ENCODE measurements around the gene MACROD1. TPM values are rescaled to one million over a fixed set of nuclear protein-coding genes. Genes with fewer than 3 reads are reported as not detected.

Gene MACROD1
- total RNA-seq: 10 to 100 TPM; 29.2 to 64.6 (median 46.2) TPM

DNA sequence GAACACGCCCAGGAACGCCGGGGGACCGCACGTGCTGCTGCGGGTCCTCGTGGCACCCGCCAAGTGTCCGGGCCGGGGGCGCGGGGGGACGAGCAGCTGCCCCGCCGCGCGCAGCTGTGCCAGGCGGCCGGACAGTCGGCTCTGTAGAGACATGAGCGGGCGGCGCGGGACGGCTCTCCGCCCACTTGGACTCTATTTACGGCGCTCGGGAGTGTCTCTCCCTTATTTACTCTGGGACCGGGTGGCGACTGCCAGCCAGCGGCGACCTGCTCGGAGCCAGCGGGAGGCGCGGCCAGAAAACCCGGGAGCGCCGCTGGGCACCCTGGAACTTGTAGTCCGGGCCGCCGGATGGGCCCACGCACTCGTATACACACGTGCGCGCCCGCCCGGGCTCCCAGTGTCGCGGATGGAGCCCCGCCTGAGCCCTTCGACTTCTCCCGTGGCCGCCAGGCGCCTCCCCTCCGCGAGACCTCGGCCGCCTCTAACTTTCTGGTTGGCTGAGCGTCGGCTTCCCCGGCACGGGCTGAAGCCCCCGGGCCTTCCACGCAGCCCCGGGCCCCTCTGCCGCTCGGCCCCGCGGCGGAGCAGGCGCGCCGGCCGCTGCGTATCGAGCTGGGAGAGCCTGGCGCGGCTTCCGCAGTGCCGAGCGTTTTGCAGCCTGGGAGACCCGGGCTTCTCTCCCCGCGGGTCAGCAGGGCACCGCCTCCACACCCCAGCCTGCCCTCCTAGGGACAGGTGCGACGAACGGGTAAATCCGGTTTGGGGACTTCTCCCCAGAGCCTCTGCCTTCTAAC, at the start of gene MACROD1:
TSS of gene MACROD1 (minus strand) at position 272 of the 794 bp plus-strand sequence. CDS start at position 153, 119 bp downstream.
- TF ChIP-seq POLR2AphosphoS5 (IDR thresholded peaks at IDR 0.05) (peak in 1 of 3 donors; percentile 77), EP300 (IDR thresholded peaks at IDR 0.05) (no peak), POLR2A (IDR thresholded peaks at IDR 0.05) (no peak), CTCF (IDR thresholded peaks at IDR 0.05) (no peak)
- Histone ChIP-seq H3K9me3 (no peaks in the 10 kb centered on the region), H3K4me1 (peaks cover 30% of the 10 kb centered on the region), H3K36me3 (no peaks in the 10 kb centered on the region), H3K27ac (peak within 1 kb of the TSS; percentile 94), H3K4me3 (peak within 1 kb of the TSS; percentile 90), H3K27me3 (no peaks in the 10 kb centered on the region)
- DNase-seq (ENCODE audit: low spot score in 2 of 2): peak; percentile 91 to 94
- under 1% methylated on average over 22 of the region's 92 CpGs for WGBS

DNA sequence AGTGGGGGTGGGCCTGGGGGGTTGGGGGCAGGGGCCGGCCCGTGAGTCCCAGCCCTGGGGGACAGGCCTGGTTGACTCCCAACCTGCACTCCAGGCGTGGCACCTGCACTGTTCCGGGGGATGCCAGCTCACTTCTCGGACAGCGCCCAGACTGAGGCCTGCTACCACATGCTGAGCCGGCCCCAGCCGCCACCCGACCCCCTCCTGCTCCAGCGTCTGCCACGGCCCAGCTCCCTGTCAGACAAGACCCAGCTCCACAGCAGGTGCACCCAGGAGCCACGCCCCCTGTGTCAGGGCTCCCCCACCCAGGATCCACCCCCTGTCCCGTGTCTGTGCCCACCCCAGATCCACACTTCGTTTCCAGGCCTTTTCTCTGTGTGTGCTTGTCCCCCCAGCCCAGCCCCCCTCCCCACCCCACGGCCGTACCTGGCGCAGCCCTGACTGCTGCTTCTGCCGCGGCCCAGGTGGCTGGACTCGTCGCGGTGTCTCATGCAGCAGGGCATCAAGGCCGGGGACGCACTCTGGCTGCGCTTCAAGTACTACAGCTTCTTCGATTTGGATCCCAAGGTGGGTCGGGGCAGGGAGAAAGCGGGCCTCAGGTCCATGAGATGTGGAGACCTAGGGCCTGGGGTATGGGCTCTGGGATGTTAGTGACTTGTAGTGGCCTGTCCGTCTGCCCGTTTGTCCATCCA, 45.4 kb upstream of the MACROD1 start:
- no peak overlapping the region for H3K4me3 ChIP-seq
- H3K9me3 ChIP-seq: no peaks in the 10 kb centered on the region
- WGBS: 81% methylated on average over 26 of the region's 30 CpGs
- peaks cover 16% of the 10 kb centered on the region for H3K4me1 ChIP-seq
- no peaks in the 10 kb centered on the region for H3K27me3 ChIP-seq
- H3K36me3 ChIP-seq: peaks cover 7% of the 10 kb centered on the region
- no peak for DNase-seq (ENCODE audit: low spot score in 2 of 2)
- no peak overlapping the region for H3K27ac ChIP-seq
- TF ChIP-seq POLR2A (IDR thresholded peaks at IDR 0.05) (no peak), POLR2AphosphoS5 (IDR thresholded peaks at IDR 0.05) (no peak), CTCF (IDR thresholded peaks at IDR 0.05) (no peak), EP300 (IDR thresholded peaks at IDR 0.05) (no peak)

GRCh38 chr11:64210301-64211020, 44.5 kb upstream of the MACROD1 start:
- H3K27ac ChIP-seq: no peak overlapping the region
- TF ChIP-seq EP300 (IDR thresholded peaks at IDR 0.05): no peak
- TF ChIP-seq CTCF (IDR thresholded peaks at IDR 0.05): no peak
- peaks cover 23% of the 10 kb centered on the region for H3K4me1 ChIP-seq
- H3K4me3 ChIP-seq: no peak overlapping the region
- 88% methylated on average over 5 of the region's 24 CpGs for WGBS
- H3K9me3 ChIP-seq: no peaks in the 10 kb centered on the region
- H3K27me3 ChIP-seq: no peaks in the 10 kb centered on the region
- no peak for DNase-seq (ENCODE audit: low spot score in 2 of 2)
- H3K36me3 ChIP-seq: peaks cover 13% of the 10 kb centered on the region

DNA sequence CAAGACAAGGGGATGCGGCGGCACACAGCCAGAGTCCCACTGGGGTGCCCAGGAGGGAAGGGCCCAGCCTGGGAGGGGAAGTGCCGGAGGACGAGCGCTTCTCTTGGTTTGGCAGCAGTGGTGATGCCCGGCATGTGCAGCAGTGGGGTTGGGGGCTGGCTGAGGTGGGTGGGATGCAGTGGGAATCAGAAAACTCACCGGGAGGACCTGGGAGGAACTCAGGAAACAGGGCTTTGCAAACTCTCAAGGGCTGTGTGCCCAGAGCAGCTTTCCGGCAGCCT, 43.6 kb upstream of the MACROD1 start:
- DNase-seq (ENCODE audit: low spot score in 2 of 2): no peak
- no peak for TF ChIP-seq POLR2AphosphoS5 (IDR thresholded peaks at IDR 0.05)
- no peak for TF ChIP-seq POLR2A (IDR thresholded peaks at IDR 0.05)
- TF ChIP-seq EP300 (IDR thresholded peaks at IDR 0.05): no peak
- TF ChIP-seq CTCF (IDR thresholded peaks at IDR 0.05): no peak
- no peak overlapping the region for H3K4me3 ChIP-seq
- H3K9me3 ChIP-seq: no peaks in the 10 kb centered on the region
- H3K36me3 ChIP-seq: peaks cover 14% of the 10 kb centered on the region
- H3K4me1 ChIP-seq: peaks cover 31% of the 10 kb centered on the region
- WGBS: 90% methylated on average over 8 of the region's 8 CpGs
- H3K27me3 ChIP-seq: no peaks in the 10 kb centered on the region
- H3K27ac ChIP-seq: no peak overlapping the region

Measured in suprapubic skin (tissue), 4 donors.